HepG2 (cell line): ENCODE measurements around the gene ULK4. TPM values are rescaled to one million over a fixed set of nuclear protein-coding genes. Genes with fewer than 3 reads are reported as not detected.
A peak's percentile ranks its signal among the peaks of the same experiment; 100 is the strongest.

Experiments
- BHLHE40 ChIP-seq: IDR thresholded peaks from 2 replicates; pipeline ENCODE4 v1.6.1; 2011; ENCODE audit warnings: low read length, improper control_type of control experiment
- CENPT ChIP-seq: sonication (generic); formaldehyde crosslinking; IDR thresholded peaks from 2 replicates; pipeline ENCODE4 v1.8.0; 2022; ENCODE audit warnings: low read depth, mild to moderate bottlenecking, moderate library complexity, missing genetic modification reagents
- E2F1 ChIP-seq: sonication (generic); formaldehyde crosslinking; IDR thresholded peaks from 2 replicates; pipeline ENCODE4 v1.5.0; 2020; ENCODE audit warnings: missing genetic modification reagents
- HNF4G ChIP-seq, 2 experiments: sonication (generic) in 1 of 2; formaldehyde crosslinking in 1 of 2; IDR thresholded peaks; 2 replicates each; pipeline versions ENCODE4 v1.4.0 to v1.6.1; 2011 to 2020; ENCODE audit warnings: borderline replicate concordance in 2 of 2, low read depth in 2 of 2, mild to moderate bottlenecking in 2 of 2, low read length in 1 of 2, missing genetic modification reagents in 1 of 2, moderate library complexity in 1 of 2
- KLF11 ChIP-seq: IDR thresholded peaks from 2 replicates; pipeline ENCODE4 v1.6.1; 2016; ENCODE audit warnings: missing compliant biosample characterization
- MAFK ChIP-seq, 2 experiments: IDR thresholded peaks in 1 of 2; conservative IDR thresholded peaks in 1 of 2; 2 replicates each; pipeline ENCODE4 v1.6.1; 2011; ENCODE audit warnings: improper control_type of control experiment in 2 of 2, low read length in 2 of 2
- MNT ChIP-seq: fragments of 450-650 bp; IDR thresholded peaks from 2 replicates; pipeline ENCODE4 v1.6.1; 2016
- NFRKB ChIP-seq: fragments of 450-650 bp; IDR thresholded peaks from 2 replicates; pipeline ENCODE4 v1.6.1; 2017
- NONO ChIP-seq, 2 experiments: fragments of 450-650 bp in 1 of 2; sonication (generic) in 1 of 2; formaldehyde crosslinking in 1 of 2; IDR thresholded peaks in 1 of 2; conservative IDR thresholded peaks in 1 of 2; 2 replicates each; pipeline versions ENCODE4 v1.6.1 to v1.8.0; 2017 to 2022; ENCODE audit warnings: mild to moderate bottlenecking in 1 of 2, missing genetic modification reagents in 1 of 2, moderate library complexity in 1 of 2
- NR2F1 ChIP-seq, 2 experiments: fragments of 450-650 bp in 1 of 2; formaldehyde crosslinking in 1 of 2; IDR thresholded peaks; 2 replicates each; pipeline versions ENCODE4 v1.5.0 to v1.6.1; 2016 to 2020; ENCODE audit warnings: mild to moderate bottlenecking in 1 of 2, missing compliant biosample characterization in 1 of 2, missing genetic modification reagents in 1 of 2, moderate library complexity in 1 of 2
- RBAK ChIP-seq: sonication (generic); formaldehyde crosslinking; IDR thresholded peaks from 2 replicates; pipeline ENCODE4 v1.5.1; 2020; ENCODE audit warnings: mild to moderate bottlenecking, missing genetic modification reagents
- SP1 ChIP-seq, 2 experiments: fragments of 450-650 bp in 1 of 2; sonication (generic) in 1 of 2; formaldehyde crosslinking in 1 of 2; IDR thresholded peaks; 2 replicates each; pipeline versions ENCODE4 v1.4.0 to v1.6.1; 2016 to 2020; ENCODE audit warnings: missing genetic modification reagents in 1 of 2
- YEATS2 ChIP-seq: sonication (generic); formaldehyde crosslinking; IDR thresholded peaks from 2 replicates; pipeline ENCODE4 v1.4.0; 2020; ENCODE audit warnings: missing genetic modification reagents, borderline replicate concordance
- ZHX1 ChIP-seq: sonication (generic); formaldehyde crosslinking; IDR thresholded peaks from 2 replicates; pipeline ENCODE4 v1.8.1; 2022; ENCODE audit warnings: low read depth, mild to moderate bottlenecking, missing genetic modification reagents
- ZNF292 ChIP-seq: sonication (generic); formaldehyde crosslinking; IDR thresholded peaks from 2 replicates; pipeline ENCODE4 v1.8.1; 2022; ENCODE audit warnings: mild to moderate bottlenecking, low read depth, missing genetic modification reagents, borderline replicate concordance
- polyA plus RNA-seq, 8 experiments: library from polyadenylated mRNA; depleted of rRNA in 3 of 8; stranded (reverse) in 7 of 8; unstranded in 1 of 8; fragments of >200 nt; fragmentation: Illumina TruSeq in 4 of 8; extraction: Trizol in 4 of 8; gene quantifications; 2 replicates each; pipeline versions ENCODE4 v1.2.1 to v1.2.3, GENCODE V29; 2011 to 2016; ENCODE audit warnings: low read depth in 4 of 8, missing spikeins in 1 of 8, mixed read lengths in 1 of 8; ENCODE audit not compliant: insufficient read depth in 1 of 8
- total RNA-seq, 5 experiments: library from RNA; depleted of rRNA; stranded (reverse); fragments of >200 nt; fragmentation: Illumina TruSeq; extraction: Trizol; gene quantifications; 2 replicates each; pipeline ENCODE4 v1.2.3, GENCODE V29; 2016; ENCODE audit warnings: low read depth in 1 of 5
- TF ChIP-seq, protein P1 (sequence below): sonication (generic); formaldehyde crosslinking; IDR thresholded peaks from 2 replicates; pipeline ENCODE4 v1.4.0; 2020; ENCODE audit warnings: missing genetic modification reagents, borderline replicate concordance

Gene ULK4
- total and polyA plus RNA-seq, 2 of the 13 experiments (the other 11 are each of a cell fraction or from before 2014, with no cell fraction given), result 6.7 to 11.8 TPM

DNA sequence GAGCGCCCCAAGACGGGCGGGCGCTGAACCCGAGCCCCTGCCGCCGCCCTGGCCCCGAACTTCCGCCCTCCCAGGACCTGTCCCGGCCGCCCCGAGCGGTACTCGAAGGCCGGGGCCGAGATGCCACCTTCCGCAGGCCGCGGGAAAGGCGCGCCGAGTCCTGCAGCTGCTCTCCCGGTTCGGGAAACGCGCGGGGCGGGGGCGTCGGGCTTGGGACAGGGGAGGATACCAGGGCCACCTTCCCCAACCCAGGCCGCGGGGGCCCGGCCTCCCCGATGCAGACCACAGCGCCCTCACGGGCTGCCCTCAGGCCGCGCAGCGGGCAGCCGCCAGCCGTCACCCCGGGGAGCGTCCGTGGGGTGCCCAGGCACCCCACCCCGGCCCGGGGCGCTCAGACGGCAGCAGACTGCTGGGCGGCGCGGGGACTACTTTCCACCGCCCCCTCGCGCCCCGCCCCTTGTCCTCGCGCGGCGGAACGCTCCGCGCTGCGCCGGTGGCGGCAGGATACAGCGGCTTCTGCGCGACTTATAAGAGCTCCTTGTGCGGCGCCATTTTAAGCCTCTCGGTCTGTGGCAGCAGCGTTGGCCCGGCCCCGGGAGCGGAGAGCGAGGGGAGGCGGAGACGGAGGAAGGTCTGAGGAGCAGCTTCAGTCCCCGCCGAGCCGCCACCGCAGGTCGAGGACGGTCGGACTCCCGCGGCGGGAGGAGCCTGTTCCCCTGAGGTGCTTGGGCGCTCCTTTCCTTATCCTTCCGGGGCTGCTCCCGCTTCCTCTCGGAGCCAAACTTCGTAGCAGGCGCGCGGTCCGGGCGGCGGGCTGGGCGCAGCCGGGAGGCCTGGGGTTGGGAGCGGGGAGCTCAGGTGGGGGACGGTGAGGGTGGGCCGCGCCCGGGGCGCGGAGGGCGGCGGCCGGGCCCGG is 762.7 kb downstream of the ULK4 start, which contains the start of gene CTNNB1 (continued):
- TF ChIP-seq E2F1 (CRISPR knock-in tag) (no peak), KLF11 (CRISPR knock-in tag) (peak; percentile 94; the same call in 1 of the 2 replicates), YEATS2 (CRISPR knock-in tag) (peak; percentile 91), NR2F1 (CRISPR knock-in tag; IDR thresholded peaks at IDR 0.05) (peak; percentile 11 to 39; a peak in 1 of 4 replicates), ZHX1 (peak; percentile 89), MNT (no peak), ZNF292 (CRISPR knock-in tag) (peak; percentile 65), RBAK (no peak), SP1 (IDR thresholded peaks at IDR 0.05) (no peak), SP1 (CRISPR knock-in tag; IDR thresholded peaks at IDR 0.05) (peak; percentile 99), MAFK (conservative IDR thresholded peaks at IDR 0.05 in 1 of 2, IDR thresholded peaks at IDR 0.05 in 1 of 2; ENCODE audit: low read length in 2 of 2) (no peak), HNF4G (IDR thresholded peaks at IDR 0.05; ENCODE audit: borderline replicate concordance, low read depth, low read length) (peak; percentile 65; the same call in 1 of the 2 replicates), HNF4G (CRISPR knock-in tag; IDR thresholded peaks at IDR 0.05; ENCODE audit: borderline replicate concordance, low read depth) (peak; percentile 16; the same call in 1 of the 2 replicates), CENPT (CRISPR knock-in tag) (peak; percentile 60; the same call in 1 of the 2 replicates), NFRKB (peak; percentile 86), BHLHE40 (peak; percentile 32; the same call in 1 of the 2 replicates), NONO (IDR thresholded peaks at IDR 0.05) (no peak), NONO (CRISPR knock-in tag; conservative IDR thresholded peaks at IDR 0.05) (peak; percentile 95)
- TF ChIP-seq, protein P1, sequence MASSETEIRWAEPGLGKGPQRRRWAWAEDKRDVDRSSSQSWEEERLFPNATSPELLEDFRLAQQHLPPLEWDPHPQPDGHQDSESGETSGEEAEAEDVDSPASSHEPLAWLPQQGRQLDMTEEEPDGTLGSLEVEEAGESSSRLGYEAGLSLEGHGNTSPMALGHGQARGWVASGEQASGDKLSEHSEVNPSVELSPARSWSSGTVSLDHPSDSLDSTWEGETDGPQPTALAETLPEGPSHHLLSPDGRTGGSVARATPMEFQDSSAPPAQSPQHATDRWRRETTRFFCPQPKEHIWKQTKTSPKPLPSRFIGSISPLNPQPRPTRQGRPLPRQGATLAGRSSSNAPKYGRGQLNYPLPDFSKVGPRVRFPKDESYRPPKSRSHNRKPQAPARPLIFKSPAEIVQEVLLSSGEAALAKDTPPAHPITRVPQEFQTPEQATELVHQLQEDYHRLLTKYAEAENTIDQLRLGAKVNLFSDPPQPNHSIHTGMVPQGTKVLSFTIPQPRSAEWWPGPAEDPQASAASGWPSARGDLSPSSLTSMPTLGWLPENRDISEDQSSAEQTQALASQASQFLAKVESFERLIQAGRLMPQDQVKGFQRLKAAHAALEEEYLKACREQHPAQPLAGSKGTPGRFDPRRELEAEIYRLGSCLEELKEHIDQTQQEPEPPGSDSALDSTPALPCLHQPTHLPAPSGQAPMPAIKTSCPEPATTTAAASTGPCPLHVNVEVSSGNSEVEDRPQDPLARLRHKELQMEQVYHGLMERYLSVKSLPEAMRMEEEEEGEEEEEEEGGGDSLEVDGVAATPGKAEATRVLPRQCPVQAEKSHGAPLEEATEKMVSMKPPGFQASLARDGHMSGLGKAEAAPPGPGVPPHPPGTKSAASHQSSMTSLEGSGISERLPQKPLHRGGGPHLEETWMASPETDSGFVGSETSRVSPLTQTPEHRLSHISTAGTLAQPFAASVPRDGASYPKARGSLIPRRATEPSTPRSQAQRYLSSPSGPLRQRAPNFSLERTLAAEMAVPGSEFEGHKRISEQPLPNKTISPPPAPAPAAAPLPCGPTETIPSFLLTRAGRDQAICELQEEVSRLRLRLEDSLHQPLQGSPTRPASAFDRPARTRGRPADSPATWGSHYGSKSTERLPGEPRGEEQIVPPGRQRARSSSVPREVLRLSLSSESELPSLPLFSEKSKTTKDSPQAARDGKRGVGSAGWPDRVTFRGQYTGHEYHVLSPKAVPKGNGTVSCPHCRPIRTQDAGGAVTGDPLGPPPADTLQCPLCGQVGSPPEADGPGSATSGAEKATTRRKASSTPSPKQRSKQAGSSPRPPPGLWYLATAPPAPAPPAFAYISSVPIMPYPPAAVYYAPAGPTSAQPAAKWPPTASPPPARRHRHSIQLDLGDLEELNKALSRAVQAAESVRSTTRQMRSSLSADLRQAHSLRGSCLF (CRISPR knock-in tag), result no peak
